H1 (cell line): Measurements from ENCODE around the gene SPRYD4. TPM values are rescaled to one million over a fixed set of nuclear protein-coding genes. Genes with fewer than 3 reads are reported as not detected.

Experiments used
- ATF2 ChIP-seq: IDR thresholded peaks from 2 replicates; pipeline ENCODE4 v1.6.1; 2012; ENCODE audit warnings: low read length, inconsistent platforms
- CHD2 ChIP-seq: IDR thresholded peaks from 2 replicates; pipeline ENCODE4 v1.6.1; 2012; ENCODE audit warnings: low read length, improper control_type of control experiment
- PHF8 ChIP-seq: fragments of 200-600 bp; sonication (generic); conservative IDR thresholded peaks from 2 replicates; pipeline ENCODE4 v1.7.1; 2012; ENCODE audit warnings: low read depth, mild to moderate bottlenecking, inconsistent platforms, low read length, moderate library complexity
- POLR2A ChIP-seq, 2 experiments: IDR thresholded peaks; 1 replicate in 1 of 2; 2 replicates in 1 of 2; pipeline ENCODE4 v1.6.1; 2011; ENCODE audit warnings: low read depth in 2 of 2, low read length in 2 of 2, mild to moderate bottlenecking in 2 of 2; ENCODE audit errors: control extremely low read depth in 1 of 2
- RBBP5 ChIP-seq: IDR thresholded peaks from 2 replicates; pipeline ENCODE4 v1.7.1; 2012; ENCODE audit warnings: low read depth, mild to moderate bottlenecking, inconsistent platforms, low read length, moderate library complexity, borderline replicate concordance
- YY1 ChIP-seq: IDR thresholded peaks from 2 replicates; pipeline ENCODE4 v1.6.1; 2011; ENCODE audit warnings: low read depth, mild to moderate bottlenecking, low read length
- polyA plus RNA-seq, 7 experiments: library from polyadenylated mRNA; depleted of rRNA in 3 of 7; stranded (reverse) in 5 of 7; unstranded in 2 of 7; fragments of >200 nt in 5 of 7; fragments of 200-250 nt in 2 of 7; gene quantifications; 1 replicate in 5 of 7; 2 replicates in 1 of 7; 4 replicates in 1 of 7; pipeline versions ENCODE4 v1.2.1 to v1.2.3, GENCODE V29; 2011 to 2013; ENCODE audit warnings: missing spikeins in 2 of 7, mixed read lengths in 2 of 7
- total RNA-seq: library from RNA; stranded (reverse); fragmentation: NEBNext Ultra II Directional; extraction: Animal tissue kit (Norgen Biotek cat#: 25700); gene quantifications from 2 replicates; pipeline ENCODE4 v1.2.1, GENCODE V29; 2021

The SPRYD4 gene
- total and polyA plus RNA-seq, 2 of the 8 experiments (the other 6 are each of a cell fraction or from before 2014, with no cell fraction given), result 4.3 to 5.3 TPM

GRCh38 chr12:56468216-56469006, at the start of gene SPRYD4 (continued):
- TF ChIP-seq ATF2, result peak; percentile 45; the same call in 1 of the 2 replicates
- TF ChIP-seq CHD2, result peak; percentile 67; the same call in 1 of the 2 replicates
- TF ChIP-seq YY1, result peak; percentile 95
- peak; percentile 98 for TF ChIP-seq POLR2A (IDR thresholded peaks at IDR 0.05; ENCODE audit: control extremely low read depth in 1 of 2, low read depth in 2 of 2, low read length in 2 of 2)
- peak; percentile 89 for TF ChIP-seq PHF8
- no peak for TF ChIP-seq RBBP5
